ENCODE data around the gene PLAAT2.

GRCh38 chr11:63537293-63538101 lies 25.7 kb downstream of the PLAAT2 start:
- TF ChIP-seq, protein P1, sequence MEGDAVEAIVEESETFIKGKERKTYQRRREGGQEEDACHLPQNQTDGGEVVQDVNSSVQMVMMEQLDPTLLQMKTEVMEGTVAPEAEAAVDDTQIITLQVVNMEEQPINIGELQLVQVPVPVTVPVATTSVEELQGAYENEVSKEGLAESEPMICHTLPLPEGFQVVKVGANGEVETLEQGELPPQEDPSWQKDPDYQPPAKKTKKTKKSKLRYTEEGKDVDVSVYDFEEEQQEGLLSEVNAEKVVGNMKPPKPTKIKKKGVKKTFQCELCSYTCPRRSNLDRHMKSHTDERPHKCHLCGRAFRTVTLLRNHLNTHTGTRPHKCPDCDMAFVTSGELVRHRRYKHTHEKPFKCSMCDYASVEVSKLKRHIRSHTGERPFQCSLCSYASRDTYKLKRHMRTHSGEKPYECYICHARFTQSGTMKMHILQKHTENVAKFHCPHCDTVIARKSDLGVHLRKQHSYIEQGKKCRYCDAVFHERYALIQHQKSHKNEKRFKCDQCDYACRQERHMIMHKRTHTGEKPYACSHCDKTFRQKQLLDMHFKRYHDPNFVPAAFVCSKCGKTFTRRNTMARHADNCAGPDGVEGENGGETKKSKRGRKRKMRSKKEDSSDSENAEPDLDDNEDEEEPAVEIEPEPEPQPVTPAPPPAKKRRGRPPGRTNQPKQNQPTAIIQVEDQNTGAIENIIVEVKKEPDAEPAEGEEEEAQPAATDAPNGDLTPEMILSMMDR (IDR thresholded peaks at IDR 0.05), result no peak
- TF ChIP-seq POLR2A (IDR thresholded peaks at IDR 0.05), result no peak
